GM12878 (cell line): ENCODE data around the gene NUP93. TPM values are rescaled to one million over a fixed set of nuclear protein-coding genes. Genes with fewer than 3 reads are reported as not detected.

ENCODE experiments used
- ATAC-seq: fragments of 200-7000 bp; cut with Tn5 transposase; 3 replicates; pipeline ENCODE4 v1.9.1; 2020; ENCODE audit warnings: mild to moderate bottlenecking, moderate library complexity
- BruUV-seq: library from RNA; stranded (reverse); fragments of 400-500 nt; replicated peaks from 2 replicates; lab custom pipeline; 2021; lab: Mats Ljungman, UMichigan
- CTCF ChIA-PET: fragments of 300-600 bp; sonication (Branson Sonifier 250); formaldehyde crosslinking; extraction: SDS; loops from one replicate; lab custom pipeline; 2021; ENCODE audit warnings: inconsistent platforms; lab: Yijun Ruan, JAX
- POLR2A ChIA-PET: fragments of 350-600 bp; formaldehyde crosslinking; extraction: SDS; loops from one replicate; lab custom pipeline; 2021; ENCODE audit warnings: inconsistent platforms; lab: Charles Lee
- RAD21 ChIA-PET: fragments of 300-600 bp; sonication (Branson Sonifier 250); formaldehyde crosslinking; loops from one replicate; lab custom pipeline; 2023; ENCODE audit warnings: antibody characterized with exemption; ENCODE audit not compliant: unreplicated experiment; lab: Charles Lee
- SMC1A ChIA-PET: fragments of 300-600 bp; sonication (Branson Sonifier 250); formaldehyde crosslinking; loops from one replicate; lab custom pipeline; 2023; ENCODE audit not compliant: unreplicated experiment, uncharacterized antibody; lab: Charles Lee
- DNase-seq: peaks from one replicate; pipeline ENCODE4 v3.0.0-alpha.2; 2011; ENCODE audit warnings: low read depth, low spot score
- FAIRE-seq: peaks from 3 replicates; lab custom pipeline; 2011; peaks lifted over from hg19 to GRCh38; lab: Jason Lieb, UNC
- H2AFZ ChIP-seq: 2 replicates; pipeline ENCODE4 v1.6.0; 2011; ENCODE audit warnings: low read depth, low read length, control low read depth; ENCODE audit not compliant: control insufficient read depth
- H3K27ac ChIP-seq: 2 replicates; pipeline ENCODE4 v1.5.1; 2011; ENCODE audit warnings: control low read depth; ENCODE audit not compliant: control insufficient read depth, insufficient read depth
- H3K27me3 ChIP-seq, 2 experiments: replicated peaks in 1 of 2; 2 replicates each; pipeline versions ENCODE4 v1.6.0 to v1.6.1; 2011; ENCODE audit warnings: low read length in 1 of 2; ENCODE audit not compliant: control insufficient read depth in 2 of 2, insufficient read depth in 2 of 2
- H3K36me3 ChIP-seq, 2 experiments: 2 replicates each; pipeline ENCODE4 v1.5.1; 2011; ENCODE audit warnings: low read length in 1 of 2; ENCODE audit not compliant: control insufficient read depth in 2 of 2, insufficient read depth in 2 of 2
- H3K4me1 ChIP-seq: 2 replicates; pipeline ENCODE4 v1.6.1; 2011; ENCODE audit warnings: mild to moderate bottlenecking, low read length, moderate library complexity, mixed read lengths; ENCODE audit not compliant: control insufficient read depth, insufficient read depth
- H3K4me2 ChIP-seq: 2 replicates; pipeline ENCODE4 v1.6.0; 2011; ENCODE audit warnings: control low read depth; ENCODE audit not compliant: control insufficient read depth, insufficient read depth
- H3K4me3 ChIP-seq: fragments of 200-600 bp; sonication (generic); 2 replicates; pipeline ENCODE4 v1.5.1; 2016
- H3K79me2 ChIP-seq: 2 replicates; pipeline ENCODE4 v1.6.0; 2011; ENCODE audit warnings: low read length; ENCODE audit not compliant: control insufficient read depth, insufficient read depth
- H3K9ac ChIP-seq: 2 replicates; pipeline ENCODE4 v1.8.0; 2011; ENCODE audit warnings: low read length, control low read depth, mixed read lengths; ENCODE audit not compliant: control insufficient read depth, insufficient read depth
- H3K9me3 ChIP-seq: replicated peaks from 3 replicates; pipeline ENCODE4 v1.5.1; 2011; ENCODE audit warnings: mild to moderate bottlenecking, low read length; ENCODE audit not compliant: control insufficient read depth, insufficient read depth
- H4K20me1 ChIP-seq: 2 replicates; pipeline ENCODE4 v1.6.0; 2011; ENCODE audit not compliant: control insufficient read depth, insufficient read depth
- ETV6 ChIP-seq, 2 experiments: fragments of 450-650 bp in 1 of 2; IDR thresholded peaks in 1 of 2; conservative IDR thresholded peaks in 1 of 2; 2 replicates each; pipeline ENCODE4 v1.6.1; 2014; ENCODE audit warnings: antibody characterized with exemption in 1 of 2, borderline replicate concordance in 1 of 2, low read depth in 1 of 2, mild to moderate bottlenecking in 1 of 2, moderate library complexity in 1 of 2
- FOXM1 ChIP-seq: IDR thresholded peaks from 2 replicates; pipeline ENCODE4 v1.6.1; 2012; ENCODE audit warnings: low read depth, mild to moderate bottlenecking, inconsistent platforms, low read length, moderate library complexity
- IKZF2 ChIP-seq, 2 experiments: fragments of 450-650 bp; IDR thresholded peaks; 2 replicates each; pipeline ENCODE4 v1.6.1; 2017; ENCODE audit warnings: mild to moderate bottlenecking in 2 of 2, moderate library complexity in 2 of 2
- IRF3 ChIP-seq: fragments of 450-650 bp; IDR thresholded peaks from 2 replicates; pipeline ENCODE4 v1.6.1; 2014; ENCODE audit warnings: mild to moderate bottlenecking
- KAT2A ChIP-seq: conservative IDR thresholded peaks from 2 replicates; pipeline ENCODE4 v1.6.1; 2011; ENCODE audit warnings: low read depth, low read length; ENCODE audit not compliant: control insufficient read depth
- PAX5 ChIP-seq: IDR thresholded peaks from 2 replicates; pipeline ENCODE4 v1.6.1; 2011; ENCODE audit warnings: low read depth, low read length, borderline replicate concordance
- RAD21 ChIP-seq: IDR thresholded peaks from 2 replicates; pipeline ENCODE4 v1.6.1; 2011; ENCODE audit warnings: mild to moderate bottlenecking, low read depth, low read length, moderate library complexity; ENCODE audit not compliant: insufficient read depth
- SMARCA5 ChIP-seq: fragments of 450-650 bp; IDR thresholded peaks from 2 replicates; pipeline ENCODE4 v1.6.1; 2017; ENCODE audit warnings: mild to moderate bottlenecking
- SMC3 ChIP-seq: IDR thresholded peaks from 2 replicates; pipeline ENCODE4 v1.6.1; 2011; ENCODE audit warnings: low read length, improper control_type of control experiment, borderline replicate concordance
- SRF ChIP-seq, 2 experiments: IDR thresholded peaks; 2 replicates each; pipeline ENCODE4 v1.6.1; 2011; ENCODE audit warnings: low read depth in 2 of 2, low read length in 2 of 2, mild to moderate bottlenecking in 1 of 2, moderate library complexity in 1 of 2
- SUPT20H ChIP-seq: IDR thresholded peaks from 2 replicates; pipeline ENCODE4 v1.6.1; 2011; ENCODE audit warnings: low read depth, mild to moderate bottlenecking, low read length, moderate library complexity, borderline replicate concordance; ENCODE audit not compliant: control insufficient read depth
- TARDBP ChIP-seq: IDR thresholded peaks from 2 replicates; pipeline ENCODE4 v1.6.1; 2016; ENCODE audit warnings: borderline replicate concordance
- TCF12 ChIP-seq: IDR thresholded peaks from 2 replicates; pipeline ENCODE4 v1.6.1; 2011; ENCODE audit warnings: low read depth, mild to moderate bottlenecking, low read length
- ZNF384 ChIP-seq: IDR thresholded peaks from 2 replicates; pipeline ENCODE4 v1.6.1; 2012; ENCODE audit warnings: low read depth, mild to moderate bottlenecking, low read length, improper control_type of control experiment, borderline replicate concordance
- ZNF622 ChIP-seq: fragments of 450-650 bp; IDR thresholded peaks from 2 replicates; pipeline ENCODE4 v1.6.1; 2017; ENCODE audit warnings: mild to moderate bottlenecking, inconsistent platforms
- ZNF687 ChIP-seq: fragments of 450-650 bp; IDR thresholded peaks from 2 replicates; pipeline ENCODE4 v1.6.1; 2017; ENCODE audit warnings: mild to moderate bottlenecking, moderate library complexity
- WGBS: methylation state at CpG from one replicate; pipeline ENCODE4 v1.1.6; 2016; ENCODE audit warnings: low lambda C conversion rate; ENCODE audit not compliant: insufficient replicate concordance, insufficient coverage; ENCODE audit errors: missing lambda C conversion rate; 5-methylcytosine and 5-hydroxymethylcytosine counted together
- in situ Hi-C: fragments of 300-500 bp; cut with MboI; formaldehyde crosslinking; loops from 9 replicates; pipeline ENCODE4 v1.14.3; 2018; ENCODE audit warnings: mixed read lengths
- intact Hi-C: fragments of 100-400 bp; cut with micrococcal nuclease; formaldehyde crosslinking; loops from one replicate; pipeline ENCODE4 v1.14.2; 2022; ENCODE audit not compliant: unreplicated experiment
- polyA plus RNA-seq, 11 experiments: library from polyadenylated mRNA; depleted of rRNA in 4 of 11; unstranded in 6 of 11; stranded (reverse) in 5 of 11; fragments of >200 nt; fragmentation: Nextera tagmentation in 4 of 11; fragmentation: Illumina TruSeq in 1 of 11; extraction: Ambion mirVana in 4 of 11; extraction: Trizol in 1 of 11; gene quantifications; 1 replicate in 1 of 11; 2 replicates in 10 of 11; pipeline versions ENCODE4 v1.2.1 to v1.2.3, GENCODE V29; 2011 to 2016; ENCODE audit warnings: inconsistent platforms in 2 of 11, missing spikeins in 2 of 11, low read depth in 1 of 11
- total RNA-seq, 4 experiments: library from RNA; depleted of rRNA in 3 of 4; stranded (reverse); fragments of >200 nt in 3 of 4; fragmentation: Illumina TruSeq in 1 of 4; extraction: Trizol in 1 of 4; gene quantifications; 2 replicates each; pipeline versions ENCODE4 v1.2.1 to v1.2.3, GENCODE V29; 2013 to 2021

Gene NUP93
- total and polyA plus RNA-seq, 10 of the 15 experiments (the other 5 are each of a cell fraction or from before 2014, with no cell fraction given): 82.2 to 175 (median 101) TPM

GRCh38 chr16:56896244-56896643, 166.3 kb downstream of the NUP93 start (continued):
- TF ChIP-seq IRF3 (no peak), SRF (IDR thresholded peaks at IDR 0.05; ENCODE audit: low read depth in 2 of 2, low read length in 2 of 2) (no peak)

GRCh38 chr16:56897026-56897799, 167.3 kb downstream of the NUP93 start:
- Histone ChIP-seq H4K20me1 (no peaks in the 10 kb centered on the region), H3K36me3 (no peaks in the 10 kb centered on the region), H3K27me3 (peaks cover 0 to 6% of the 10 kb centered on the region in 2 experiments; a peak in 2 of 4 replicates), H3K4me2 (no peak overlapping the region), H3K9me3 (no peaks in the 10 kb centered on the region), H3K4me1 (peaks cover 13% of the 10 kb centered on the region), H3K9ac (no peak overlapping the region), H3K79me2 (no peaks in the 10 kb centered on the region), H3K27ac (no peak overlapping the region), H3K4me3 (no peak overlapping the region), H2AFZ (no peak overlapping the region)
- 65% methylated on average over 8 of the region's 8 CpGs for WGBS
- DNase-seq: no peak
- no TSS peak for BruUV-seq
- no peak; the same call in 2 of the 3 replicates for ATAC-seq
- ChIA-PET SMC1A (interaction anchor here (0.6 kb wide), 1 partner anchor 13 kb away, joined by 3 read pairs; no protein-coding TSS in a partner anchor), RAD21 (no interaction called here), POLR2A (interaction anchor here (1.0 to 1.4 kb wide), 3 partner anchors 9 to 41 kb away, joined by 3 to 7 read pairs (median 3); no protein-coding TSS in a partner anchor), CTCF (interaction anchor here (1.3 to 1.5 kb wide), 2 partner anchors 12 to 14 kb away, joined by 3 read pairs; no protein-coding TSS in a partner anchor)
- intact Hi-C loops: no loop called here
- no peak for FAIRE-seq
- in situ Hi-C loops: no loop called here
- TF ChIP-seq IKZF2 (IDR thresholded peaks at IDR 0.05): no peak
- no peak for TF ChIP-seq ZNF384
- no peak for TF ChIP-seq TCF12
- TF ChIP-seq SUPT20H: no peak
- no peak for TF ChIP-seq ZNF687
- no peak for TF ChIP-seq TARDBP
- no peak for TF ChIP-seq SMC3
- no peak for TF ChIP-seq RAD21
- TF ChIP-seq KAT2A: no peak
- TF ChIP-seq SMARCA5: no peak
- no peak for TF ChIP-seq ETV6 (conservative IDR thresholded peaks at IDR 0.05 in 1 of 2, IDR thresholded peaks at IDR 0.05 in 1 of 2; ENCODE audit: borderline replicate concordance in 1 of 2, low read depth in 1 of 2)
- TF ChIP-seq PAX5: no peak
- TF ChIP-seq ZNF622: no peak
- no peak for TF ChIP-seq FOXM1
